Endodermal cell (in vitro differentiated cells): ENCODE results near the gene RHBDL3. TPM values are rescaled to one million over a fixed set of nuclear protein-coding genes. Genes with fewer than 3 reads are reported as not detected.

Source experiments
- DNase-seq: peaks from one replicate; pipeline ENCODE4 v3.0.0-alpha.2; 2017
- H3K27ac ChIP-seq: 2 replicates; pipeline ENCODE4 v1.5.1; 2013; ENCODE audit warnings: mild to moderate bottlenecking, low read depth, low read length, moderate library complexity
- H3K27me3 ChIP-seq: 2 replicates; pipeline ENCODE4 v1.6.1; 2013; ENCODE audit warnings: mild to moderate bottlenecking, low read length, moderate library complexity; ENCODE audit not compliant: insufficient read depth, control insufficient read depth, poor library complexity, severe bottlenecking
- H3K36me3 ChIP-seq: 2 replicates; pipeline ENCODE4 v1.7.0; 2013; ENCODE audit warnings: mild to moderate bottlenecking, low read length, moderate library complexity; ENCODE audit not compliant: control insufficient read depth, insufficient read depth
- H3K4me1 ChIP-seq: one replicate; pipeline ENCODE4 v1.7.0; 2013; ENCODE audit warnings: low read length; ENCODE audit not compliant: control insufficient read depth, insufficient read depth
- H3K4me3 ChIP-seq: 2 replicates; pipeline ENCODE4 v1.5.1; 2013; ENCODE audit warnings: mild to moderate bottlenecking, low read length, moderate library complexity
- H3K9ac ChIP-seq: 2 replicates; pipeline ENCODE4 v1.6.1; 2013; ENCODE audit warnings: mild to moderate bottlenecking, low read length, moderate library complexity; ENCODE audit not compliant: poor library complexity, severe bottlenecking; ENCODE audit errors: extremely low read depth
- H3K9me3 ChIP-seq: 2 replicates; pipeline ENCODE4 v1.6.1; 2013; ENCODE audit warnings: mild to moderate bottlenecking, low read length, moderate library complexity; ENCODE audit not compliant: control insufficient read depth
- H3K27ac Mint-ChIP-seq: 2 replicates; pipeline ENCODE4 v1.8.0; 2020; ENCODE audit warnings: mixed read lengths
- H3K27me3 Mint-ChIP-seq: 2 replicates; pipeline ENCODE4 v1.8.0; 2021; ENCODE audit warnings: mild to moderate bottlenecking, mixed read lengths; ENCODE audit not compliant: insufficient read depth
- H3K36me3 Mint-ChIP-seq: 2 replicates; pipeline ENCODE4 v1.8.0; 2020; ENCODE audit warnings: low read depth, mixed read lengths
- H3K4me1 Mint-ChIP-seq: 2 replicates; pipeline ENCODE4 v1.8.0; 2020; ENCODE audit warnings: mixed read lengths
- H3K4me3 Mint-ChIP-seq: 2 replicates; pipeline ENCODE4 v1.8.0; 2020; ENCODE audit warnings: mild to moderate bottlenecking, moderate library complexity, mixed read lengths
- H3K9me3 Mint-ChIP-seq: 2 replicates; pipeline ENCODE4 v1.8.0; 2020; ENCODE audit warnings: mild to moderate bottlenecking, mixed read lengths
- WGBS, 2 experiments: methylation state at CpG; one replicate each; pipeline versions ENCODE4 v1.1.5 to v1.1.7; 2013; ENCODE audit warnings: missing lambda C conversion rate in 2 of 2, mixed read lengths in 1 of 2; ENCODE audit not compliant: insufficient coverage in 1 of 2, insufficient read length in 1 of 2; 5-methylcytosine and 5-hydroxymethylcytosine counted together
- total RNA-seq, 2 donors: library from RNA; stranded (reverse); fragmentation: NEBNext Ultra II Directional in 1 of 2; extraction: Animal tissue kit (Norgen Biotek cat#: 25700) in 1 of 2; gene quantifications; 2 replicates in 1 of 2; 3 replicates in 1 of 2; pipeline ENCODE4 v1.2.1, GENCODE V29; 2021
- TF ChIP-seq, protein P1 (sequence below): fragments of 200-600 bp; sonication (generic); conservative IDR thresholded peaks from 2 replicates; pipeline ENCODE4 v1.5.0; 2021; ENCODE audit warnings: antibody characterized with exemption, mild to moderate bottlenecking

The RHBDL3 gene
- total RNA-seq, 2 donors from 2014 or later, result 0.35 to 1.4 TPM

GRCh38 chr17:32288615-32289014 lies 23.0 kb downstream of the RHBDL3 start:
- H3K9me3 Mint-ChIP-seq, result no peaks in the 10 kb centered on the region
- H3K4me1 ChIP-seq, result peaks cover 17% of the 10 kb centered on the region
- no peaks in the 10 kb centered on the region for H3K36me3 ChIP-seq
- no peak overlapping the region for H3K4me3 Mint-ChIP-seq
- TF ChIP-seq, protein P1, sequence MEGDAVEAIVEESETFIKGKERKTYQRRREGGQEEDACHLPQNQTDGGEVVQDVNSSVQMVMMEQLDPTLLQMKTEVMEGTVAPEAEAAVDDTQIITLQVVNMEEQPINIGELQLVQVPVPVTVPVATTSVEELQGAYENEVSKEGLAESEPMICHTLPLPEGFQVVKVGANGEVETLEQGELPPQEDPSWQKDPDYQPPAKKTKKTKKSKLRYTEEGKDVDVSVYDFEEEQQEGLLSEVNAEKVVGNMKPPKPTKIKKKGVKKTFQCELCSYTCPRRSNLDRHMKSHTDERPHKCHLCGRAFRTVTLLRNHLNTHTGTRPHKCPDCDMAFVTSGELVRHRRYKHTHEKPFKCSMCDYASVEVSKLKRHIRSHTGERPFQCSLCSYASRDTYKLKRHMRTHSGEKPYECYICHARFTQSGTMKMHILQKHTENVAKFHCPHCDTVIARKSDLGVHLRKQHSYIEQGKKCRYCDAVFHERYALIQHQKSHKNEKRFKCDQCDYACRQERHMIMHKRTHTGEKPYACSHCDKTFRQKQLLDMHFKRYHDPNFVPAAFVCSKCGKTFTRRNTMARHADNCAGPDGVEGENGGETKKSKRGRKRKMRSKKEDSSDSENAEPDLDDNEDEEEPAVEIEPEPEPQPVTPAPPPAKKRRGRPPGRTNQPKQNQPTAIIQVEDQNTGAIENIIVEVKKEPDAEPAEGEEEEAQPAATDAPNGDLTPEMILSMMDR, result no peak
- no peaks in the 10 kb centered on the region for H3K36me3 Mint-ChIP-seq
- H3K27me3 ChIP-seq, result no peaks in the 10 kb centered on the region
- no peaks in the 10 kb centered on the region for H3K9me3 ChIP-seq
- WGBS, 2 experiments, result 91 to 92% methylated on average over 8 to 11 of the region's 11 CpGs
- H3K27ac ChIP-seq, result no peak overlapping the region
- DNase-seq, result peak; percentile 75
- H3K4me3 ChIP-seq, result no peak overlapping the region
- peaks cover 38% of the 10 kb centered on the region for H3K27me3 Mint-ChIP-seq
- H3K27ac Mint-ChIP-seq, result peak overlapping the region; percentile 27
- peaks cover 28% of the 10 kb centered on the region for H3K4me1 Mint-ChIP-seq
- no peak overlapping the region for H3K9ac ChIP-seq

DNA sequence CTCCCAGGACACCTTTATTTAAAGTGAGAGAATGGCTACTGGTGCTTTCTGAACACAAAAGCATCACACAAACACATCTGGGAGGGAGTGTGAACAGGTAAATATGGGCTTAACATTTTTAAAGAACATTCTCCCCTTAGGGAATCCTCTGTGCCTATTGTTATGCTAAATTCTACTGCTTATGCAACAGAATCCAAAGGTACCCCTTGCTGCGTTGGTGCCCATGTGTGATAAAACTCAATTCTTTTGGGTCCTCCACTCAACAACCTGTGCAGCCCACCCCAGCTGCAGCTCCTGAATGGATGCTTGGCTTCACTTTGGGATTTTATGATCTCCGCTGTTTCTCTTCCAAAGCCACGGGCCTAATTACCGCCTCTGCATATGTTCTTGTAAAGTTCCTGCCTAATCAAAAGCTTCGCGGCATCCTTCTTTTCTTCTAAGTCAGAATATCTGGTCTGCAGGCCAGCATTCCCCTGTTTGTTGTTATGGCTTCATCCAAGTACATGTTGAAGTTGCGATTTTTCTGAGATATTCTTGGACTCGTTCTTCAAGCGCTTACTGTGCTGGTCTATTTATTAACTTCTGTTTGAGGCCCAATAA lies 23.9 kb downstream of the RHBDL3 start:
- Histone ChIP-seq H3K27me3 (no peaks in the 10 kb centered on the region), H3K9ac (no peak overlapping the region), H3K4me1 (peaks cover 17% of the 10 kb centered on the region), H3K27ac (no peak overlapping the region), H3K4me3 (no peak overlapping the region), H3K36me3 (no peaks in the 10 kb centered on the region), H3K9me3 (no peaks in the 10 kb centered on the region)
- Mint-ChIP-seq H3K27me3 (peaks cover 30% of the 10 kb centered on the region), H3K36me3 (no peaks in the 10 kb centered on the region), H3K9me3 (no peaks in the 10 kb centered on the region), H3K27ac (no peak overlapping the region), H3K4me1 (peaks cover 28% of the 10 kb centered on the region), H3K4me3 (no peak overlapping the region)
- WGBS, 2 experiments, result 43 to 49% methylated on average over 9 of the region's 9 CpGs
- DNase-seq, result peak; percentile 91
- TF ChIP-seq, protein P1, result no peak

GRCh38 chr17:32292094-32292493 lies 26.5 kb downstream of the RHBDL3 start:
- TF ChIP-seq, protein P1, result no peak
- Histone ChIP-seq H3K27ac (no peak overlapping the region), H3K9ac (no peak overlapping the region), H3K4me3 (no peak overlapping the region), H3K4me1 (peaks cover 17% of the 10 kb centered on the region), H3K36me3 (no peaks in the 10 kb centered on the region), H3K9me3 (no peaks in the 10 kb centered on the region), H3K27me3 (no peaks in the 10 kb centered on the region)
- H3K9me3 Mint-ChIP-seq, result no peaks in the 10 kb centered on the region
- 88 to 94% methylated on average over 1 to 4 of the region's 4 CpGs for WGBS, 2 experiments
- H3K4me1 Mint-ChIP-seq, result peaks cover 22% of the 10 kb centered on the region
- H3K36me3 Mint-ChIP-seq, result no peaks in the 10 kb centered on the region
- no peak for DNase-seq
- H3K4me3 Mint-ChIP-seq, result no peak overlapping the region
- H3K27me3 Mint-ChIP-seq, result peaks cover 13% of the 10 kb centered on the region
- H3K27ac Mint-ChIP-seq, result no peak overlapping the region
